Nephron progenitor cell (in vitro differentiated cells): Measurements from ENCODE around the gene AGAP1.

ENCODE experiments used
- DNase-seq: peaks from one replicate; pipeline ENCODE4 v3.0.0; 2021
- H3K27ac Mint-ChIP-seq: 2 replicates; pipeline ENCODE4 v1.8.0; 2021; ENCODE audit warnings: mild to moderate bottlenecking, moderate library complexity, mixed read lengths
- H3K27me3 Mint-ChIP-seq: 2 replicates; pipeline ENCODE4 v1.8.0; 2021; ENCODE audit warnings: mild to moderate bottlenecking, low read depth, mixed read lengths; ENCODE audit not compliant: poor library complexity
- H3K36me3 Mint-ChIP-seq: 2 replicates; pipeline ENCODE4 v1.8.0; 2021; ENCODE audit warnings: low read depth, mixed read lengths
- H3K4me1 Mint-ChIP-seq: 2 replicates; pipeline ENCODE4 v1.8.0; 2021; ENCODE audit warnings: mixed read lengths
- H3K4me3 Mint-ChIP-seq: 2 replicates; pipeline ENCODE4 v1.8.0; 2021; ENCODE audit warnings: mild to moderate bottlenecking, moderate library complexity, mixed read lengths
- H3K9me3 Mint-ChIP-seq: 2 replicates; pipeline ENCODE4 v1.8.0; 2021; ENCODE audit warnings: mild to moderate bottlenecking, moderate library complexity, mixed read lengths
- CTCF ChIP-seq: fragments of 200-600 bp; sonication (generic); IDR thresholded peaks from 2 replicates; pipeline ENCODE4 v1.5.0; 2021; ENCODE audit warnings: antibody characterized with exemption

The AGAP1 gene

DNA sequence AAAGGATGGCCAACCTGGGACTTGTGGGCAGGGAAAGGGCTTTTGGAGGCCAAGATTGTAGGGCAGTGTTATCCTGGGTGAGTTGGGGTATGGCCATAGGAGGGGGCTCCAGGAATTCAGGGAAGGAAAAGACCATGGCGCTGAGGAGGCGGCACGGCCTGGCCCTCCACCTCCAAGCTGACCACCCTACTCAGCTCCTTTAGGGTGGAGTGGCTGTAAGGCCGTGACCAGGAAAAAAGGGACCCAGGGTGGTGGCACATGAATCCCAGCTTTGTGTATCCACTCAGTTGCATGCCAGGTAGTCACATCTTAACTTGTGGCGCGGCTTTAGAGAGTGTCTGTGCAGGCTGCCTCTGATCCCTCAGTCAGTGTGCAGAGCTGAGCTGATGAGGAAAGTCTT lies 168.1 kb downstream of the AGAP1 start:
- H3K9me3 Mint-ChIP-seq = no peaks in the 10 kb centered on the region
- H3K4me1 Mint-ChIP-seq = peaks cover 81% of the 10 kb centered on the region
- H3K27ac Mint-ChIP-seq = peak overlapping the region; percentile 42

GRCh38 chr2:235663875-235664274 lies 170.0 kb downstream of the AGAP1 start:
- Mint-ChIP-seq H3K9me3 (no peaks in the 10 kb centered on the region), H3K4me3 (no peak overlapping the region), H3K27me3 (peaks cover 30% of the 10 kb centered on the region), H3K27ac (no peak overlapping the region), H3K36me3 (no peaks in the 10 kb centered on the region), H3K4me1 (peaks cover 75% of the 10 kb centered on the region)
- no peak for TF ChIP-seq CTCF
- no peak for DNase-seq

More for the DNA sequence above, 168.1 kb downstream of the AGAP1 start:
- H3K4me3 Mint-ChIP-seq = no peak overlapping the region
- no peak for DNase-seq
- TF ChIP-seq CTCF = no peak
- no peaks in the 10 kb centered on the region for H3K36me3 Mint-ChIP-seq
- H3K27me3 Mint-ChIP-seq = peaks cover 27% of the 10 kb centered on the region

DNA sequence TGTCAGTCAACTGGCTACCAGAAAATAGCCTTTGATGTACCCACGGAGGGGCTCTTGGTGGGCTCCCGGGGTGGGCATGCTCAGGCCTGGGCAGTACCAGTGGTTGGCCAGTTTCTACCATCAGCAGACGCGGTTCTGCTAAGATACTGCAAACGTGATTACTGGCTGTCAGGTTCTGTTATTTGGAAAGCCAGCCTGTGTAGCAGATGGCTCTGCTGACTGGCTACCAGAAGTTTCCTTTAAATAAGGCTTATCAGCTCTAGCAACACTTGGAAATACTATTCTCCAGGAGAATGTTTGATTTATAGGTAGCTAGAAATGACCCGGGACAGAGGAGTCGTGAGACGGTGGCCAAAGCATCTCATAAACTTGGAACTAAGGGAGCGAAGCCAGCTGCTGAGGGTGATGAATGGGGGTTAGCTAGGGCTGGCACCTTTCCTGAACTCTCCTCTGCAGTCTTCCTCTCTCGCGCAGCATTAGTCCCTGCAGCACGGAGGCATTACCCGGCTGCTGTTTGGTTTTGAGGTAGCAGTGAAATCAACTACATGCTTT lies 171.9 kb downstream of the AGAP1 start:
- Mint-ChIP-seq H3K4me3 (peak overlapping the region; percentile 71), H3K4me1 (peaks cover 59% of the 10 kb centered on the region)
- no peak for TF ChIP-seq CTCF

GRCh38 chr2:235666213-235666781 lies 172.5 kb downstream of the AGAP1 start:
- Mint-ChIP-seq H3K27me3 (peaks cover 23% of the 10 kb centered on the region), H3K9me3 (no peaks in the 10 kb centered on the region), H3K4me1 (peaks cover 55% of the 10 kb centered on the region), H3K4me3 (peak overlapping the region; percentile 71), H3K36me3 (no peaks in the 10 kb centered on the region), H3K27ac (no peak overlapping the region)
- peak; percentile 51 for DNase-seq
- TF ChIP-seq CTCF = no peak

More for the DNA sequence above, 171.9 kb downstream of the AGAP1 start:
- peak; percentile 46 for DNase-seq
- H3K9me3 Mint-ChIP-seq = no peaks in the 10 kb centered on the region
- H3K36me3 Mint-ChIP-seq = no peaks in the 10 kb centered on the region
- H3K27me3 Mint-ChIP-seq = peaks cover 23% of the 10 kb centered on the region
- no peak overlapping the region for H3K27ac Mint-ChIP-seq

GRCh38 chr2:235668782-235669181 lies 174.9 kb downstream of the AGAP1 start:
- H3K4me3 Mint-ChIP-seq = peak overlapping the region; percentile 76
- H3K9me3 Mint-ChIP-seq = no peaks in the 10 kb centered on the region
- no peaks in the 10 kb centered on the region for H3K36me3 Mint-ChIP-seq
- peaks cover 36% of the 10 kb centered on the region for H3K27me3 Mint-ChIP-seq
- no peak overlapping the region for H3K27ac Mint-ChIP-seq
- H3K4me1 Mint-ChIP-seq = peaks cover 58% of the 10 kb centered on the region
- TF ChIP-seq CTCF = no peak
- no peak for DNase-seq

DNA sequence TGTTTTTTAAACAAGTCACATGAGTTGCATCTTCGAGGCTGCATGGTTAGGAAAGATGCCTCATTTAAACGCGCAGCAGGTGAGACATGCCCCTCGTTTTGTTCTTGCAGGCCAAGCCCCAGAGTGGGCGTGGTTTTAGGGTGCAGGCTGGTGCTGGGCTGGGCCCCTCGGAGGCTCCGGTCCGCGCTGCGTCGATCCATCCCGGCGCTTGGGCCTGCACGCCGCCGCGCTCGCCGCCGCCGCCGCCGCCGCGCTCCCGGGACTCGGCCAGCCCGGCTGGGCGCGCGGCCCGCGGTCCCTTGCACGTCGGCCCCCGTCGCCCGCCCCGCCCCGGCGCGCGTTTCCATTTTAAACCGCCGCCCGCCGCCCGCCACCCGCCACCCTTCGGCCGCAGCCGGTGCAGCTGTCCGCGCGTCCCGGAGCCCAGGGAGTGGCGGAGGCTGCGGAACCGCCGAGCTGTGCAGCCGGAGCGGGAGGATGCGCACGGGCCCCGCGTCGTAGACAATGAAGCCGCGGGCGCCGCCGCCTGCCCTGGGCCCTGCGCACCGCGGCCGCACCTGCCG lies 175.5 kb downstream of the AGAP1 start:
- TF ChIP-seq CTCF = no peak
- Mint-ChIP-seq H3K27me3 (peaks cover 35% of the 10 kb centered on the region), H3K4me1 (peaks cover 61% of the 10 kb centered on the region), H3K27ac (no peak overlapping the region), H3K36me3 (no peaks in the 10 kb centered on the region), H3K4me3 (peak overlapping the region; percentile 76), H3K9me3 (no peaks in the 10 kb centered on the region)
- peak; percentile 86 for DNase-seq
